SK-N-SH (cell line): ENCODE results near the gene FAM174B. TPM values are rescaled to one million over a fixed set of nuclear protein-coding genes. Genes with fewer than 3 reads are reported as not detected.
A peak's percentile ranks its signal among the peaks of the same experiment; 100 is the strongest.

Experiments used
- CTCF ChIA-PET: fragments of 300-600, 350-600 bp; formaldehyde crosslinking; extraction: SDS; loops from one replicate; lab custom pipeline; 2021; lab: Yijun Ruan, JAX
- POLR2A ChIA-PET: fragments of 350-600 bp; sonication (Branson Sonifier 250); formaldehyde crosslinking; extraction: SDS; loops from one replicate; lab custom pipeline; 2020; ENCODE audit warnings: antibody characterized with exemption, inconsistent platforms; lab: Yijun Ruan, JAX
- DNase-seq: peaks from one replicate; pipeline ENCODE4 v3.0.0; 2012
- H2AFZ ChIP-seq: fragments of 200-600 bp; sonication (generic); 2 replicates; pipeline ENCODE4 v1.8.1; 2016; ENCODE audit warnings: antibody characterized with exemption, mild to moderate bottlenecking, low read depth
- H3F3A ChIP-seq: fragments of 200-600 bp; sonication (generic); replicated peaks from 2 replicates; pipeline ENCODE3; 2016; ENCODE audit warnings: antibody characterized with exemption, mild to moderate bottlenecking; ENCODE audit not compliant: insufficient read depth
- H3K27ac ChIP-seq, 2 experiments: fragments of 200-500 bp in 1 of 2; fragments of 200-600 bp in 1 of 2; sonication (Bioruptor generic) in 1 of 2; sonication (generic), shearing (Covaris generic) in 1 of 2; 2 replicates each; pipeline versions ENCODE4 v1.5.1 to v1.6.1; 2014 to 2016; ENCODE audit warnings: low read depth in 2 of 2, inconsistent platforms in 1 of 2, low read length in 1 of 2, mild to moderate bottlenecking in 1 of 2, mixed read lengths in 1 of 2
- H3K27me3 ChIP-seq: fragments of 200-600 bp; sonication (generic), shearing (Covaris generic); 2 replicates; pipeline ENCODE4 v1.6.1; 2016; ENCODE audit warnings: mixed run types; ENCODE audit not compliant: insufficient read depth
- H3K36me3 ChIP-seq, 2 experiments: fragments of 200-500 bp in 1 of 2; fragments of 200-600 bp in 1 of 2; sonication (Bioruptor generic) in 1 of 2; sonication (generic) in 1 of 2; replicated peaks in 1 of 2; 2 replicates each; pipeline versions ENCODE3 to v1.5.1; 2014 to 2016; ENCODE audit warnings: low read length in 1 of 2, mild to moderate bottlenecking in 1 of 2; ENCODE audit not compliant: insufficient read depth in 2 of 2, control insufficient read depth in 1 of 2
- H3K4me1 ChIP-seq, 2 experiments: fragments of 200-500 bp in 1 of 2; fragments of 200-600 bp in 1 of 2; sonication (Bioruptor generic) in 1 of 2; sonication (generic), shearing (Covaris generic) in 1 of 2; 2 replicates each; pipeline versions ENCODE4 v1.5.1 to v1.6.1; 2014 to 2016; ENCODE audit warnings: low read depth in 1 of 2, low read length in 1 of 2, mixed run types in 1 of 2; ENCODE audit not compliant: insufficient read depth in 2 of 2, control insufficient read depth in 1 of 2
- H3K4me2 ChIP-seq: fragments of 200-600 bp; sonication (generic), shearing (Covaris generic); 2 replicates; pipeline ENCODE4 v1.6.1; 2017; ENCODE audit warnings: mixed run types
- H3K4me3 ChIP-seq, 2 experiments: fragments of 200-500 bp in 1 of 2; fragments of 200-600 bp in 1 of 2; sonication (Bioruptor generic) in 1 of 2; sonication (generic), shearing (Covaris generic) in 1 of 2; 2 replicates each; pipeline versions ENCODE4 v1.5.1 to v1.8.1; 2014 to 2016; ENCODE audit warnings: low read depth in 2 of 2, inconsistent platforms in 1 of 2, low read length in 1 of 2, mild to moderate bottlenecking in 1 of 2, mixed read lengths in 1 of 2, moderate library complexity in 1 of 2
- H3K79me2 ChIP-seq: fragments of 200-600 bp; sonication (generic); 2 replicates; pipeline ENCODE4 v1.8.1; 2017; ENCODE audit warnings: mild to moderate bottlenecking; ENCODE audit not compliant: insufficient read depth
- H3K9ac ChIP-seq: fragments of 200-600 bp; sonication (generic); 2 replicates; pipeline ENCODE4 v1.6.1; 2017; ENCODE audit warnings: mixed run types
- H3K9me2 ChIP-seq: fragments of 200-600 bp; sonication (generic); 2 replicates; pipeline ENCODE4 v1.6.1; 2017; ENCODE audit warnings: mixed run types
- H3K9me3 ChIP-seq: fragments of 200-600 bp; sonication (generic); 2 replicates; pipeline ENCODE4 v1.6.1; 2017; ENCODE audit warnings: mixed run types, mild to moderate bottlenecking, moderate library complexity
- H4K20me1 ChIP-seq: fragments of 200-600 bp; sonication (generic); 2 replicates; pipeline ENCODE4 v1.6.1; 2017; ENCODE audit warnings: mild to moderate bottlenecking, mixed run types; ENCODE audit not compliant: insufficient read depth
- CHD2 ChIP-seq: fragments of 150-350 bp; IDR thresholded peaks from 2 replicates; pipeline ENCODE4 v1.6.1; 2018; ENCODE audit warnings: low read length; ENCODE audit not compliant: partially characterized antibody
- ELF1 ChIP-seq: IDR thresholded peaks from 2 replicates; pipeline ENCODE4 v1.4.0; 2012
- EZH2phosphoT487 ChIP-seq: fragments of 200-600 bp; sonication (generic); IDR thresholded peaks from 2 replicates; pipeline ENCODE4 v1.6.1; 2017; ENCODE audit warnings: low read depth, mixed run types, mild to moderate bottlenecking, antibody characterized with exemption, moderate library complexity, borderline replicate concordance
- FOSL2 ChIP-seq: IDR thresholded peaks from 2 replicates; pipeline ENCODE4 v1.4.0; 2012; ENCODE audit warnings: low read depth, mild to moderate bottlenecking, moderate library complexity, borderline replicate concordance
- FOXM1 ChIP-seq: IDR thresholded peaks from 2 replicates; pipeline ENCODE4 v1.4.0; 2012; ENCODE audit warnings: low read depth, mild to moderate bottlenecking
- IRF3 ChIP-seq: fragments of 150-350 bp; IDR thresholded peaks from 2 replicates; pipeline ENCODE4 v1.6.1; 2016; ENCODE audit warnings: mild to moderate bottlenecking, low read depth, low read length
- JUND ChIP-seq: IDR thresholded peaks from 2 replicates; pipeline ENCODE4 v1.4.0; 2012
- MXI1 ChIP-seq: IDR thresholded peaks from 2 replicates; pipeline ENCODE4 v1.6.1; 2012; ENCODE audit warnings: mild to moderate bottlenecking, low read depth, low read length, improper control_type of control experiment
- NFIC ChIP-seq: IDR thresholded peaks from 2 replicates; pipeline ENCODE4 v1.4.0; 2012; ENCODE audit warnings: borderline replicate concordance
- NRF1 ChIP-seq: IDR thresholded peaks from 2 replicates; pipeline ENCODE4 v1.6.1; 2012; ENCODE audit warnings: low read depth, mild to moderate bottlenecking, low read length
- RCOR1 ChIP-seq: fragments of 150-350 bp; IDR thresholded peaks from 2 replicates; pipeline ENCODE4 v1.6.1; 2017; ENCODE audit warnings: antibody characterized with exemption, low read length
- RFX5 ChIP-seq: IDR thresholded peaks from 2 replicates; pipeline ENCODE4 v1.6.1; 2012; ENCODE audit warnings: mild to moderate bottlenecking, improper control_type of control experiment, low read length
- TAF1 ChIP-seq: IDR thresholded peaks from 2 replicates; pipeline ENCODE4 v1.6.1; 2012; ENCODE audit warnings: low read depth, mild to moderate bottlenecking, low read length, moderate library complexity, borderline replicate concordance
- USF2 ChIP-seq: fragments of 150-350 bp; IDR thresholded peaks from 2 replicates; pipeline ENCODE4 v1.6.1; 2017; ENCODE audit warnings: antibody characterized with exemption, low read length, low read depth, borderline replicate concordance
- ZBTB33 ChIP-seq: IDR thresholded peaks from 2 replicates; pipeline ENCODE4 v1.4.0; 2012; ENCODE audit warnings: low read depth, borderline replicate concordance
- WGBS: methylation state at CpG from one replicate; pipeline ENCODE4 v1.1.6; 2017; ENCODE audit warnings: low lambda C conversion rate; 5-methylcytosine and 5-hydroxymethylcytosine counted together
- polyA plus RNA-seq, 3 experiments: library from polyadenylated mRNA; depleted of rRNA; stranded (reverse); fragments of >200 nt; gene quantifications; 2 replicates each; pipeline ENCODE4 v1.2.3, GENCODE V29; 2012
- TF ChIP-seq, protein P1 (sequence below): fragments of 200-600 bp; sonication (generic); IDR thresholded peaks from 2 replicates; pipeline ENCODE4 v1.6.1; 2017; ENCODE audit warnings: antibody characterized with exemption, mild to moderate bottlenecking, moderate library complexity
- TF ChIP-seq, protein P2 (sequence below): IDR thresholded peaks from 2 replicates; pipeline ENCODE4 v1.4.0; 2012; ENCODE audit warnings: low read depth, borderline replicate concordance

FAM174B gene
- polyA plus RNA-seq, 1 of the 3 experiments (the other 2 are of a cell fraction): 0.30 TPM

DNA sequence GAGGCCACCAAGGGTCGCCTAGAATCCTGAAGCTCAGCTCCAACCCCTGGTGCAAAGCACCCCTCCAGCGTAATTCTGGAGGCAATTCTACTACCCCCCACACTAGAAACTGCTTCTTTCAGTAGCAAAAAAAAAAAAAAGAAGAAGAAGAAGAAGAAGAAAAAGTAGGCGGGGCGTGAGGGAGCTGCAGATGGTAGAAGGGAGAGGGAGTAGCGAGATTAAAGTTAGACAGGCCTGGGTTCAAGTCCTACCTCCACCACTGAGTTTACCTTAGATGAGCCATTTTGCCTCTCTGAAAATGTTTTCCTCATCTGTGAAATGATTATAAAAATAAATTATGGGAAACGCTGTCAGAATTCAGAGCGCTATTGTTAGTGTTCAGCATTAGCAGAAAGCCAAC lies 913 bp downstream of the FAM174B start:
- Histone ChIP-seq H3F3A (no peaks in the 10 kb centered on the region), H3K27ac (no peak overlapping the region), H3K36me3 (no peaks in the 10 kb centered on the region), H3K9ac (no peak overlapping the region), H3K4me1 (peaks cover 0 to 3% of the 10 kb centered on the region in 2 experiments; a peak in 1 of 4 replicates), H3K9me2 (no peaks in the 10 kb centered on the region), H3K27me3 (no peaks in the 10 kb centered on the region), H3K79me2 (no peaks in the 10 kb centered on the region), H3K9me3 (no peaks in the 10 kb centered on the region), H4K20me1 (no peaks in the 10 kb centered on the region), H3K4me3 (no peak overlapping the region), H2AFZ (no peak overlapping the region), H3K4me2 (no peak overlapping the region)
- WGBS: 79% methylated on average over 7 of the region's 7 CpGs
- DNase-seq: no peak
- POLR2A ChIA-PET: interaction anchor here (1.6 kb wide), 1 partner anchor 18 kb away, joined by 6 read pairs; no protein-coding TSS in a partner anchor
- CTCF ChIA-PET: interaction anchor here (1.1 to 2.1 kb wide), 4 partner anchors 10 to 263 kb away, joined by 3 to 11 read pairs (median 5); no protein-coding TSS in a partner anchor
- TF ChIP-seq, protein P1, sequence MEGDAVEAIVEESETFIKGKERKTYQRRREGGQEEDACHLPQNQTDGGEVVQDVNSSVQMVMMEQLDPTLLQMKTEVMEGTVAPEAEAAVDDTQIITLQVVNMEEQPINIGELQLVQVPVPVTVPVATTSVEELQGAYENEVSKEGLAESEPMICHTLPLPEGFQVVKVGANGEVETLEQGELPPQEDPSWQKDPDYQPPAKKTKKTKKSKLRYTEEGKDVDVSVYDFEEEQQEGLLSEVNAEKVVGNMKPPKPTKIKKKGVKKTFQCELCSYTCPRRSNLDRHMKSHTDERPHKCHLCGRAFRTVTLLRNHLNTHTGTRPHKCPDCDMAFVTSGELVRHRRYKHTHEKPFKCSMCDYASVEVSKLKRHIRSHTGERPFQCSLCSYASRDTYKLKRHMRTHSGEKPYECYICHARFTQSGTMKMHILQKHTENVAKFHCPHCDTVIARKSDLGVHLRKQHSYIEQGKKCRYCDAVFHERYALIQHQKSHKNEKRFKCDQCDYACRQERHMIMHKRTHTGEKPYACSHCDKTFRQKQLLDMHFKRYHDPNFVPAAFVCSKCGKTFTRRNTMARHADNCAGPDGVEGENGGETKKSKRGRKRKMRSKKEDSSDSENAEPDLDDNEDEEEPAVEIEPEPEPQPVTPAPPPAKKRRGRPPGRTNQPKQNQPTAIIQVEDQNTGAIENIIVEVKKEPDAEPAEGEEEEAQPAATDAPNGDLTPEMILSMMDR: no peak
- TF ChIP-seq TAF1 (no peak), IRF3 (no peak), CHD2 (no peak), MXI1 (no peak), ELF1 (no peak), NRF1 (no peak), EZH2phosphoT487 (no peak)
- TF ChIP-seq, protein P2, sequence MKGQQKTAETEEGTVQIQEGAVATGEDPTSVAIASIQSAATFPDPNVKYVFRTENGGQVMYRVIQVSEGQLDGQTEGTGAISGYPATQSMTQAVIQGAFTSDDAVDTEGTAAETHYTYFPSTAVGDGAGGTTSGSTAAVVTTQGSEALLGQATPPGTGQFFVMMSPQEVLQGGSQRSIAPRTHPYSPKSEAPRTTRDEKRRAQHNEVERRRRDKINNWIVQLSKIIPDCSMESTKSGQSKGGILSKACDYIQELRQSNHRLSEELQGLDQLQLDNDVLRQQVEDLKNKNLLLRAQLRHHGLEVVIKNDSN: no peak

GRCh38 chr15:92653836-92654539 lies 1.6 kb downstream of the FAM174B start:
- Histone ChIP-seq H3F3A (no peaks in the 10 kb centered on the region), H4K20me1 (no peaks in the 10 kb centered on the region), H3K36me3 (no peaks in the 10 kb centered on the region), H3K9me3 (no peaks in the 10 kb centered on the region), H3K4me1 (peaks cover 0 to 3% of the 10 kb centered on the region in 2 experiments; a peak in 1 of 4 replicates), H3K9me2 (no peaks in the 10 kb centered on the region), H2AFZ (no peak overlapping the region), H3K27ac (no peak overlapping the region), H3K79me2 (no peaks in the 10 kb centered on the region), H3K9ac (no peak overlapping the region), H3K4me2 (no peak overlapping the region), H3K27me3 (no peaks in the 10 kb centered on the region), H3K4me3 (no peak overlapping the region)
- DNase-seq: peak; percentile 60
- ChIA-PET POLR2A (no interaction called here), CTCF (interaction anchor here (1.1 to 2.1 kb wide), 4 partner anchors 10 to 262 kb away, joined by 3 to 11 read pairs (median 5); no protein-coding TSS in a partner anchor)
- 60% methylated on average over 7 of the region's 7 CpGs for WGBS
- no peak for TF ChIP-seq ZBTB33
- TF ChIP-seq NRF1: no peak
- no peak for TF ChIP-seq JUND
- TF ChIP-seq NFIC: no peak
- TF ChIP-seq RCOR1: no peak
- TF ChIP-seq, protein P1: no peak
- no peak for TF ChIP-seq RFX5
- no peak for TF ChIP-seq USF2
- TF ChIP-seq FOXM1: no peak
- TF ChIP-seq FOSL2: no peak
